ENCODE measurements around the gene CTBS. TPM values are rescaled to one million over a fixed set of nuclear protein-coding genes. Genes with fewer than 3 reads are reported as not detected.
A peak's percentile ranks its signal among the peaks of the same experiment; 100 is the strongest.

CTBS gene
- total RNA-seq, 1 experiment from 2014 or later, result 14.0 TPM

- TSS peak; percentile 92 for BruUV-seq (replicated peaks)
- CTCF ChIA-PET, result interaction anchor here (0.6 to 4.3 kb wide), 34 partner anchors 10 to 478 kb away, joined by 3 to 22 read pairs (median 4); partner anchors contain the start of genes CTBS and PRKACB
These were observed 45.3 kb upstream of the CTBS start for GRCh38 chr1:84619383-84620102.

DNA sequence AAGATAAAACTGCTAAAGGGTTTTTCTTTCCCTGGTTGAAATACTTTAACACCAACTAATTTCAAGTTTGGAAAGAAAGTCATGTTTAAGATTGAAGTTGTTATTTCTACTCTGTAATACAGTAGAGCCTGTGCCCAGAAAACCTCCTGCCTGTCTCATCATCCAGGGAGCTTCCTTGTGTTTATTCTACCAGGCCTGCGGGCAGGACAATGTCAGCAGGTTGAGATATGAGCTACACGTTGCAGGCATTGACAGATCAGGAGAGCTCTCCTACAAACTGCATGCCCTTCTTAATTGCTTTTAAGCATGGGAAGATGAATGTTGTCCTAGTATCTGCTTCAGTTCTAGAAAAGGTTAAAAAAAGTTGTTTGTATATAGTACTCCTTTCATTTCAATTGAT is 43.1 kb upstream of the CTBS start:
- DNase-seq (ENCODE audit: unreplicated experiment), result no peak
- BruUV-seq (replicated peaks), result no TSS peak
- TF ChIP-seq CTCF (IDR thresholded peaks at IDR 0.05; ENCODE audit: unreplicated experiment), result no peak
- intact Hi-C loops (cut with micrococcal nuclease), result no loop called here
- no peaks in the 10 kb centered on the region for H3K27me3 Mint-ChIP-seq (ENCODE audit: insufficient read depth, unreplicated experiment)
- CTCF ChIA-PET, result interaction anchor here (0.7 to 0.9 kb wide), 2 partner anchors 8 to 175 kb away, joined by 3 read pairs; no protein-coding TSS in a partner anchor
- H3K4me3 Mint-ChIP-seq (ENCODE audit: unreplicated experiment), result no peak overlapping the region
- peaks cover 17% of the 10 kb centered on the region for H3K9me3 Mint-ChIP-seq (ENCODE audit: unreplicated experiment)
- no peaks in the 10 kb centered on the region for H3K36me3 Mint-ChIP-seq (ENCODE audit: insufficient read depth, unreplicated experiment)
- H3K4me1 Mint-ChIP-seq (ENCODE audit: insufficient read depth, unreplicated experiment), result peaks cover 12% of the 10 kb centered on the region
- no peak overlapping the region for H3K27ac Mint-ChIP-seq (ENCODE audit: low read depth, unreplicated experiment)
- POLR2A ChIA-PET, result interaction anchor here (0.6 kb wide), 1 partner anchor 581 kb away, joined by 3 read pairs; no protein-coding TSS in a partner anchor

More at GRCh38 chr1:84619383-84620102, 45.3 kb upstream of the CTBS start:
- H3K4me3 Mint-ChIP-seq (ENCODE audit: unreplicated experiment), result peak overlapping the region; percentile 6
- DNase-seq (ENCODE audit: unreplicated experiment), result peak; percentile 63
- H3K36me3 Mint-ChIP-seq (ENCODE audit: insufficient read depth, unreplicated experiment), result no peaks in the 10 kb centered on the region
- H3K4me1 Mint-ChIP-seq (ENCODE audit: insufficient read depth, unreplicated experiment), result peaks cover 12% of the 10 kb centered on the region
- no peak for TF ChIP-seq CTCF (IDR thresholded peaks at IDR 0.05; ENCODE audit: unreplicated experiment)
- peaks cover 6% of the 10 kb centered on the region for H3K9me3 Mint-ChIP-seq (ENCODE audit: unreplicated experiment)
- peak overlapping the region; percentile 77 for H3K27ac Mint-ChIP-seq (ENCODE audit: low read depth, unreplicated experiment)
- intact Hi-C loops (cut with micrococcal nuclease), result loop anchor here (1.0 to 5.0 kb wide), 5 partner anchors 45 to 479 kb away; partner anchors contain the start of genes CTBS, GNG5 and SPATA1
- no peaks in the 10 kb centered on the region for H3K27me3 Mint-ChIP-seq (ENCODE audit: insufficient read depth, unreplicated experiment)
- POLR2A ChIA-PET, result interaction anchor here (0.7 to 2.8 kb wide), 10 partner anchors 10 to 139 kb away, joined by 3 to 32 read pairs (median 5); partner anchors contain the start of genes CTBS, GNG5 and SPATA1

GRCh38 chr1:84615790-84616189 is 41.5 kb upstream of the CTBS start:
- no peak overlapping the region for H3K27ac Mint-ChIP-seq (ENCODE audit: low read depth, unreplicated experiment)
- no peak for TF ChIP-seq CTCF (IDR thresholded peaks at IDR 0.05; ENCODE audit: unreplicated experiment)
- H3K36me3 Mint-ChIP-seq (ENCODE audit: insufficient read depth, unreplicated experiment), result no peaks in the 10 kb centered on the region
- POLR2A ChIA-PET, result interaction anchor here (0.8 kb wide), 1 partner anchor 42 kb away, joined by 4 read pairs; the partner anchor contains the start of gene CTBS
- peaks cover 17% of the 10 kb centered on the region for H3K9me3 Mint-ChIP-seq (ENCODE audit: unreplicated experiment)
- no peaks in the 10 kb centered on the region for H3K27me3 Mint-ChIP-seq (ENCODE audit: insufficient read depth, unreplicated experiment)
- intact Hi-C loops (cut with micrococcal nuclease), result no loop called here
- H3K4me1 Mint-ChIP-seq (ENCODE audit: insufficient read depth, unreplicated experiment), result peaks cover 12% of the 10 kb centered on the region
- no TSS peak for BruUV-seq (replicated peaks)
- H3K4me3 Mint-ChIP-seq (ENCODE audit: unreplicated experiment), result no peak overlapping the region
- DNase-seq (ENCODE audit: unreplicated experiment), result no peak
- CTCF ChIA-PET, result no interaction called here

GRCh38 chr1:84613887-84614286 is 39.6 kb upstream of the CTBS start:
- no peak overlapping the region for H3K27ac Mint-ChIP-seq (ENCODE audit: low read depth, unreplicated experiment)
- TF ChIP-seq CTCF (IDR thresholded peaks at IDR 0.05; ENCODE audit: unreplicated experiment), result no peak
- H3K4me1 Mint-ChIP-seq (ENCODE audit: insufficient read depth, unreplicated experiment), result no peaks in the 10 kb centered on the region
- CTCF ChIA-PET, result interaction anchor here (0.6 to 1.0 kb wide), 4 partner anchors 10 to 324 kb away, joined by 3 read pairs; no protein-coding TSS in a partner anchor
- peaks cover 17% of the 10 kb centered on the region for H3K9me3 Mint-ChIP-seq (ENCODE audit: unreplicated experiment)
- no peak overlapping the region for H3K4me3 Mint-ChIP-seq (ENCODE audit: unreplicated experiment)
- DNase-seq (ENCODE audit: unreplicated experiment), result no peak
- H3K27me3 Mint-ChIP-seq (ENCODE audit: insufficient read depth, unreplicated experiment), result no peaks in the 10 kb centered on the region
- POLR2A ChIA-PET, result interaction anchor here (0.7 kb wide), 1 partner anchor 149 kb away, joined by 3 read pairs; no protein-coding TSS in a partner anchor
- intact Hi-C loops (cut with micrococcal nuclease), result no loop called here
- H3K36me3 Mint-ChIP-seq (ENCODE audit: insufficient read depth, unreplicated experiment), result no peaks in the 10 kb centered on the region
- no TSS peak for BruUV-seq (replicated peaks)

Measured in MCF 10A (cell line).